ENCODE measurements around the gene FABP7.
"Not testable (repeated sequence)": the region's sequence is repeated elsewhere in the genome, so short reads cannot be mapped to it uniquely, and the experiment has no call there.

The FABP7 gene

DNA sequence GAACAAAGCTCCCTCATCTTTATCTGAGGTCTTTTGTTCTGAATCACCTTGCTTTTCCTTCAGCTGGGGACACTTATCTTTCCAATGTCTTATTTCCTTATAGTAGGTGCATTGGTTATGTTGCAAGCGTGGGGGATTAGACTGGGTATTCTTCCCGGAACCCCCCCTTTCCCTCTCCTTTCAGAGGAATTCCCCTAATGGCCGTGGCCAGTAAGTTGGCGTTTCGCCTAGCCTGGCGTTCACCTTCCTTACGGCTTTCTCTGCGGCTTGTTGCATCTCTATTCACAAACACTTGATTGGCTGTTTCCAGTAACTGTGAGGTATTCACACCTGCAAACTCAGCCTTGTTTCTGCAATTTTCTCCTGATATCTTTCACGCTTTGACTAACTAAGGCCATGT lies 32.8 kb upstream of the FABP7 start:
- TF ChIP-seq, protein P1, sequence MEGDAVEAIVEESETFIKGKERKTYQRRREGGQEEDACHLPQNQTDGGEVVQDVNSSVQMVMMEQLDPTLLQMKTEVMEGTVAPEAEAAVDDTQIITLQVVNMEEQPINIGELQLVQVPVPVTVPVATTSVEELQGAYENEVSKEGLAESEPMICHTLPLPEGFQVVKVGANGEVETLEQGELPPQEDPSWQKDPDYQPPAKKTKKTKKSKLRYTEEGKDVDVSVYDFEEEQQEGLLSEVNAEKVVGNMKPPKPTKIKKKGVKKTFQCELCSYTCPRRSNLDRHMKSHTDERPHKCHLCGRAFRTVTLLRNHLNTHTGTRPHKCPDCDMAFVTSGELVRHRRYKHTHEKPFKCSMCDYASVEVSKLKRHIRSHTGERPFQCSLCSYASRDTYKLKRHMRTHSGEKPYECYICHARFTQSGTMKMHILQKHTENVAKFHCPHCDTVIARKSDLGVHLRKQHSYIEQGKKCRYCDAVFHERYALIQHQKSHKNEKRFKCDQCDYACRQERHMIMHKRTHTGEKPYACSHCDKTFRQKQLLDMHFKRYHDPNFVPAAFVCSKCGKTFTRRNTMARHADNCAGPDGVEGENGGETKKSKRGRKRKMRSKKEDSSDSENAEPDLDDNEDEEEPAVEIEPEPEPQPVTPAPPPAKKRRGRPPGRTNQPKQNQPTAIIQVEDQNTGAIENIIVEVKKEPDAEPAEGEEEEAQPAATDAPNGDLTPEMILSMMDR (IDR thresholded peaks at IDR 0.05; ENCODE audit: insufficient read depth, low read length, poor library complexity, severe bottlenecking): no peak
- Histone ChIP-seq H3K27me3 (replicated peaks; ENCODE audit: control insufficient read depth, insufficient read depth, low read length) (no peaks in the 10 kb centered on the region), H3K36me3 (ENCODE audit: control insufficient read depth, insufficient read depth, low read length) (no peaks in the 10 kb centered on the region), H3K4me3 (replicated peaks; ENCODE audit: low read depth, low read length) (no peak overlapping the region)
- no peak for DNase-seq (ENCODE audit: extremely low read depth, insufficient read length)

DNA sequence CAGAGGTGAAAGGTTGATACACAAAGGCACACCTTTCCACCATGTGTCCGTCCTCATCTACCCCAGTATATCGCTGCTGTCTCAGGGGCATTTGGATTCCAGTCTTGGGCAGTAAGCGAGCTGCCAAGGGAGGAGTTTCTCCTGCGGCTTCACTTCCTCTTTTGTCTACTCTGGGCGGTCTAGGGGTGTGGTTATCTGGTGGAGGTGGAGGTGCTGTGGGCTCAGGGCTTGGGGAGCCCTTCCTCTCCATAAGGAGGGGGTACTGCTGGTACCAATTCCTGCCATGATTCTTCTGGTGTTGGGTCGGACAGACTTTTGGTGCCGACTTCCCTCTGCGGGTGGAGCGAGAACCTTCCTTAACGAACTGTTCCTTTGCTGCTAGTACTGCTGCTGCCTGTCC lies 31.9 kb upstream of the FABP7 start:
- DNase-seq (ENCODE audit: extremely low read depth, insufficient read length): peak; percentile 30
- no peak overlapping the region for H3K4me3 ChIP-seq (replicated peaks; ENCODE audit: low read depth, low read length)
- TF ChIP-seq, protein P1 (IDR thresholded peaks at IDR 0.05; ENCODE audit: insufficient read depth, low read length, poor library complexity, severe bottlenecking): no peak
- no peaks in the 10 kb centered on the region for H3K27me3 ChIP-seq (replicated peaks; ENCODE audit: control insufficient read depth, insufficient read depth, low read length)
- no peaks in the 10 kb centered on the region for H3K36me3 ChIP-seq (ENCODE audit: control insufficient read depth, insufficient read depth, low read length)

DNA sequence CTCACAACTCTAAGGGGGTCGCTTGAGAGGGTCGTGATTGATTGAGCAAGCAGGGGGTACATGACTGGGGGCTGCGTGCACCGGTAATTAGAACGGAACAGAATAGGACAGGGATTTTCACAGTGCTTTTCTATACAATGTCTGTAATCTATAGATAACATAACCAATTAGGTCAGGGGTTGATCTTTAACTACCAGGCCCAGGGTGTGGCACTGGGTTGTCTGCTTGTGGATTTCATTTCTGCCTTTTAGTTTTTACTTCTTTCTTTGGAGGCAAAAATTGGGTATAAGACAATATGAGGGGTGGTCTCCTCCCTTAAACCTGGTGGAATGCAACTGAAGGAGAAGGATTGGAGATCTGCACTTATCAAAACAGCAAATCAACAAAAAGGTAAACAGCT lies 30.6 kb upstream of the FABP7 start:
- H3K4me3 ChIP-seq (replicated peaks; ENCODE audit: low read depth, low read length); H3K36me3 ChIP-seq (ENCODE audit: control insufficient read depth, insufficient read depth, low read length); H3K27me3 ChIP-seq (replicated peaks; ENCODE audit: control insufficient read depth, insufficient read depth, low read length); DNase-seq (ENCODE audit: extremely low read depth, insufficient read length): not testable (repeated sequence)

DNA sequence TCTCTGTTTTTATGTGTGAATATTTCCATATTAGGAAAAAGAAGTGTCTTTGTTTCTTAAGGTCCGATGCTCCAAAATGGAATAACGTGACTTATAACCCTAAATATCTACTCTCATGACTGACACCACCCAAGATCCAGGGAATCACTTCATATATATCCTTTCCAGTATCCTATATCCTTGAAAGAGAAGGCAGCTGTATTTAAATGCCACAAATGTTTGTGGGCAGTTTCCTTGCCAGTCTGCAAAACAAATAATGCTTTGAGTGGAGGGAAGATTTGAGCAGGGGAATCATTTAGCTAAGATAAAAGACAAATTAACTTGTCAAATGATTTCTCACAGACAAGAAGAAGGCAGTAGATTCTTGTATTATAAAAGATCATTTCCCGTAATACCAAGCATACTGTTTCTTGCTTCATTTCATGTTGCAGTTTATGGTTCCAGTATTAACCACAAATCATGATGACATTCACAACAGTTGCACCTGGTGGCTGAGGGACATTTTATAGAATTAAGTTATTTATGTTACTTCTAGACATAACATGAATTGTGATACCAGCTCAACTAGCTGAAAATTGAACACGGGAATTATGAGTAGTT lies 30.0 kb upstream of the FABP7 start:
- H3K36me3 ChIP-seq (ENCODE audit: control insufficient read depth, insufficient read depth, low read length): no peaks in the 10 kb centered on the region
- TF ChIP-seq, protein P1 (IDR thresholded peaks at IDR 0.05; ENCODE audit: insufficient read depth, low read length, poor library complexity, severe bottlenecking): no peak
- no peak overlapping the region for H3K4me3 ChIP-seq (replicated peaks; ENCODE audit: low read depth, low read length)
- no peaks in the 10 kb centered on the region for H3K27me3 ChIP-seq (replicated peaks; ENCODE audit: control insufficient read depth, insufficient read depth, low read length)
- DNase-seq (ENCODE audit: extremely low read depth, insufficient read length): peak; percentile 22

DNA sequence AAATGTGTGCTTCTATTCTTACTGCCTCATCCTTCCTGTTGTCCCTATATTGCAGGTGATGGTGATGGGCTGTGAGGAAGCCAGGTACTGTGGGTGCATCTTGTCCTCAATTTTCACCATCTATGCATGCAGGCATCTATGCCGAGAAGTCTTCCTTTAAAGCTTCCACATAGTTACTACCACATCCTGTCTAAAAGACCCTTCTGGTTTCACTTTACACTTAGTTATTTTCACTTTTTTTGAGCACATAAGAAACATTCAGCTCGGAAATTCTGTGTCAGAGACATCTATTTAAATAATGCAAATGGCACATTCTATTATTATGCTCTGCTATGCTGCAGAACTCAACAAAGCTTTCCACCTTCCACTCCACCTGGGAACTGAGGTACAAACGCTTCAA lies 28.2 kb upstream of the FABP7 start:
- Histone ChIP-seq H3K4me3 (replicated peaks; ENCODE audit: low read depth, low read length) (no peak overlapping the region), H3K27me3 (replicated peaks; ENCODE audit: control insufficient read depth, insufficient read depth, low read length) (no peaks in the 10 kb centered on the region), H3K36me3 (ENCODE audit: control insufficient read depth, insufficient read depth, low read length) (no peaks in the 10 kb centered on the region)
- DNase-seq (ENCODE audit: extremely low read depth, insufficient read length): peak; percentile 16
- TF ChIP-seq, protein P1 (IDR thresholded peaks at IDR 0.05; ENCODE audit: insufficient read depth, low read length, poor library complexity, severe bottlenecking): no peak

DNA sequence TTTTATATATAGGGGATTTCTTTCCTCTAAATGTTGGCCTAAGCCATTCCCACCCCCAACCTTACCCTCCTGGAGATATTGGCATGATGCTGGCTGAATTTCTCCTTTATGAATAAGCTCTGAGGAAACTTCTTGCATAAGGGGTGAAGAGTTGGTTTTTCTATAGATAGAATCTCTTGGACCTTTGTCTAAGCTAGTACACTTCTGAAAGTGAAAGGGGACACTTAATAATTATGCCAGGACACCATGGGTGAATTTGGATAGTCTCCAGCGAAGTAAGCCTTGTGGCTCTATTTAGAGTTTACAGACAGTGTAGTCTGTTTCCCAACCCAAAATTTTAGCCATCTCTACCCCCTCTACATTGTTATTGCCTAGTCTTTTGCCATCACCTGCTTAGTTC lies 27.1 kb upstream of the FABP7 start:
- Histone ChIP-seq H3K4me3 (replicated peaks; ENCODE audit: low read depth, low read length) (no peak overlapping the region), H3K27me3 (replicated peaks; ENCODE audit: control insufficient read depth, insufficient read depth, low read length) (no peaks in the 10 kb centered on the region), H3K36me3 (ENCODE audit: control insufficient read depth, insufficient read depth, low read length) (no peaks in the 10 kb centered on the region)
- no peak for DNase-seq (ENCODE audit: extremely low read depth, insufficient read length)
- TF ChIP-seq, protein P1 (IDR thresholded peaks at IDR 0.05; ENCODE audit: insufficient read depth, low read length, poor library complexity, severe bottlenecking): no peak
